RWPE2 (cell line): ENCODE measurements around the gene EIF4E.
"Not testable (repeated sequence)": the region's sequence is repeated elsewhere in the genome, so short reads cannot be mapped to it uniquely, and the experiment has no call there.

Source experiments
- ATAC-seq: fragments of 200-7000 bp; cut with Tn5 transposase; 3 replicates; pipeline ENCODE4 v1.9.1; 2021; ENCODE audit warnings: low read depth
- DNase-seq: peaks from one replicate; pipeline ENCODE4 v3.0.0-alpha.2; 2020; ENCODE audit warnings: low spot score
- H3K27ac ChIP-seq: fragments of 450-650 bp; 2 replicates; pipeline ENCODE4 v1.5.1; 2017; ENCODE audit warnings: mild to moderate bottlenecking; ENCODE audit not compliant: poor library complexity, severe bottlenecking
- H3K27me3 ChIP-seq: fragments of 250-450 bp; sonication (Bioruptor Pico); 2 replicates; pipeline ENCODE4 v1.5.1; 2021; ENCODE audit warnings: mild to moderate bottlenecking, moderate library complexity; ENCODE audit not compliant: insufficient read depth, poor library complexity, severe bottlenecking
- H3K36me3 ChIP-seq: fragments of 250-450 bp; sonication (Bioruptor Pico); 2 replicates; pipeline ENCODE4 v1.5.1; 2020; ENCODE audit warnings: low read depth, mild to moderate bottlenecking, moderate library complexity
- H3K4me1 ChIP-seq: fragments of 250-450 bp; sonication (Bioruptor Pico); 2 replicates; pipeline ENCODE4 v1.5.1; 2021; ENCODE audit warnings: mild to moderate bottlenecking, moderate library complexity; ENCODE audit not compliant: insufficient read depth, poor library complexity, severe bottlenecking
- H3K4me3 ChIP-seq: fragments of 250-450 bp; sonication (Bioruptor Pico); 2 replicates; pipeline ENCODE4 v1.5.1; 2021; ENCODE audit warnings: mild to moderate bottlenecking, moderate library complexity; ENCODE audit not compliant: severe bottlenecking
- H3K9me3 ChIP-seq: fragments of 250-450 bp; sonication (Bioruptor Pico); 2 replicates; pipeline ENCODE4 v1.5.1; 2021; ENCODE audit warnings: mild to moderate bottlenecking, moderate library complexity; ENCODE audit not compliant: severe bottlenecking
- TF ChIP-seq, protein P1 (sequence below): fragments of 450-650 bp; IDR thresholded peaks from one replicate; pipeline ENCODE4 v1.5.1; 2017; ENCODE audit warnings: mild to moderate bottlenecking, moderate library complexity; ENCODE audit not compliant: poor library complexity, severe bottlenecking

EIF4E gene

DNA sequence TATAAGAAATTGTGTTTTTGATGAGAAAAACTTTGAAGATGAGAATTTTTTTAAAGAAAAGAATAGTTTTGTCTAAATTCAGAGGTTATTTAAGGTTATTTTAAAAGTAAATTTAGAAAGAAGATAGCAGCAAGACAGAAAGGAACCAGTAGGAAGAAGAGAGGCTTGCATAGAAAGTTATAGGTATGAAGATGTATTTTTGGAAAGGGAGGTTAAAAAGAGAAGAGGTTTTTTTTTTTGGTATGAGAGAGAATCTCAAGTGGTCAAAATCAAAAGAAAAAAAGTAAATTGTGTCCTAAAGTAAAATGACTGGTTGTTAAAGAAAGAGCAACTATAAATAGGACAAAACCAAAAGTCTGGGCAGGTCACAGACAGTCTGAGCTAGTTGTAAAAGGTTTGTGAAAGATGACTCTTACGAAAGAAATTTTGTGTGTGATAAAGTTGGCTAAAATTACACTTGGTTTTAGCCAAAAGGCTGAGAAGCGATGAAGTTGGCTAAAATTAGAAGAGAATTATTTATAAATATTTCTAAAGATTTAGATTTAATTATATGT, 16.4 kb upstream of the EIF4E start:
- H3K36me3 ChIP-seq, result no peaks in the 10 kb centered on the region
- H3K27me3 ChIP-seq, result no peaks in the 10 kb centered on the region
- no peaks in the 10 kb centered on the region for H3K4me1 ChIP-seq
- H3K27ac ChIP-seq, result no peak overlapping the region
- H3K9me3 ChIP-seq, result no peaks in the 10 kb centered on the region
- DNase-seq, result no peak
- no peak overlapping the region for H3K4me3 ChIP-seq
- TF ChIP-seq, protein P1, sequence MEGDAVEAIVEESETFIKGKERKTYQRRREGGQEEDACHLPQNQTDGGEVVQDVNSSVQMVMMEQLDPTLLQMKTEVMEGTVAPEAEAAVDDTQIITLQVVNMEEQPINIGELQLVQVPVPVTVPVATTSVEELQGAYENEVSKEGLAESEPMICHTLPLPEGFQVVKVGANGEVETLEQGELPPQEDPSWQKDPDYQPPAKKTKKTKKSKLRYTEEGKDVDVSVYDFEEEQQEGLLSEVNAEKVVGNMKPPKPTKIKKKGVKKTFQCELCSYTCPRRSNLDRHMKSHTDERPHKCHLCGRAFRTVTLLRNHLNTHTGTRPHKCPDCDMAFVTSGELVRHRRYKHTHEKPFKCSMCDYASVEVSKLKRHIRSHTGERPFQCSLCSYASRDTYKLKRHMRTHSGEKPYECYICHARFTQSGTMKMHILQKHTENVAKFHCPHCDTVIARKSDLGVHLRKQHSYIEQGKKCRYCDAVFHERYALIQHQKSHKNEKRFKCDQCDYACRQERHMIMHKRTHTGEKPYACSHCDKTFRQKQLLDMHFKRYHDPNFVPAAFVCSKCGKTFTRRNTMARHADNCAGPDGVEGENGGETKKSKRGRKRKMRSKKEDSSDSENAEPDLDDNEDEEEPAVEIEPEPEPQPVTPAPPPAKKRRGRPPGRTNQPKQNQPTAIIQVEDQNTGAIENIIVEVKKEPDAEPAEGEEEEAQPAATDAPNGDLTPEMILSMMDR, result no peak
- ATAC-seq, result no peak

DNA sequence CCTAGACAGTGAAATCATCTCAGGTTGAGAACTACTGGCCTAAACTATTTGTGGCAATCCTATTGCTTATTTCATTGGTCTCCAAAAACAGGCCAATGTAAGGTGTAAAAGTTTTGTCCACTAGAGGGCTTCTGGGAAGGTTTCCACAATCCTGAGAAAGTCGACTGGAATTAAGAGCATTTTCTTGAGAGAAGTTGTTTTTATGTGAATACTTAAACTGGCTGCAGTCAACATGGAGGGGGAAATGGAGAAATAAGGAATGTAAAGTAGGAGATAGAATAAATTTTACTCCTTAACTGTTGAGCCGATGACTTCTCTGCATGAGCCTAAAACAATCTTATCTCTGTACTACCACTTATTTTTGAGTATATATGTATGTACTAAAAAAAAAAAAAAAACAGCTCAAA, 11.0 kb upstream of the EIF4E start:
- DNase-seq, result no peak
- TF ChIP-seq, protein P1, result peak; percentile 87
- no peak overlapping the region for H3K4me3 ChIP-seq
- no peaks in the 10 kb centered on the region for H3K9me3 ChIP-seq
- no peaks in the 10 kb centered on the region for H3K36me3 ChIP-seq
- no peak overlapping the region for H3K27ac ChIP-seq
- ATAC-seq, result peak; percentile 60; the same call in 2 of the 3 replicates
- H3K4me1 ChIP-seq, result no peaks in the 10 kb centered on the region
- H3K27me3 ChIP-seq, result no peaks in the 10 kb centered on the region

DNA sequence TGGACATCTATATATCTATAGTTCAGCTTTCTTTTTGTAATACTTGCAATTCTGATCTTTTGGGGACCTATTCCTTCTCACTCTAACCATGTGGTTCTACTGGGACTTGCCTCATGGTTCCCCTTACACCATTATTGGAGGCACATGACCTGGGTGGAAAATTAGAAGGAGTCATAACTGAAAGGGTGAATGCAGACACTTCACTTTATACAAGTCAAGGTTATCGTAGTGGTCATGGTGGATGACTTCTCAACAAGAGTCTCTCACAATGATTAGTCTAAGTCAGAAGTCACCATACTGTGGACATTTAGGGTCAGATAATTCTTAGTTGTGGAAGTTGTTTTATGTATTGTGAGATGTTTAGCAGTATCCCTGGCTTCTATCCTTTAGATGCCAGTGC, 10.5 kb upstream of the EIF4E start:
- DNase-seq, result no peak
- Histone ChIP-seq H3K36me3 (no peaks in the 10 kb centered on the region), H3K4me3 (no peak overlapping the region), H3K27me3 (no peaks in the 10 kb centered on the region), H3K4me1 (no peaks in the 10 kb centered on the region), H3K27ac (no peak overlapping the region), H3K9me3 (no peaks in the 10 kb centered on the region)
- ATAC-seq, result no peak
- TF ChIP-seq, protein P1, result no peak

DNA sequence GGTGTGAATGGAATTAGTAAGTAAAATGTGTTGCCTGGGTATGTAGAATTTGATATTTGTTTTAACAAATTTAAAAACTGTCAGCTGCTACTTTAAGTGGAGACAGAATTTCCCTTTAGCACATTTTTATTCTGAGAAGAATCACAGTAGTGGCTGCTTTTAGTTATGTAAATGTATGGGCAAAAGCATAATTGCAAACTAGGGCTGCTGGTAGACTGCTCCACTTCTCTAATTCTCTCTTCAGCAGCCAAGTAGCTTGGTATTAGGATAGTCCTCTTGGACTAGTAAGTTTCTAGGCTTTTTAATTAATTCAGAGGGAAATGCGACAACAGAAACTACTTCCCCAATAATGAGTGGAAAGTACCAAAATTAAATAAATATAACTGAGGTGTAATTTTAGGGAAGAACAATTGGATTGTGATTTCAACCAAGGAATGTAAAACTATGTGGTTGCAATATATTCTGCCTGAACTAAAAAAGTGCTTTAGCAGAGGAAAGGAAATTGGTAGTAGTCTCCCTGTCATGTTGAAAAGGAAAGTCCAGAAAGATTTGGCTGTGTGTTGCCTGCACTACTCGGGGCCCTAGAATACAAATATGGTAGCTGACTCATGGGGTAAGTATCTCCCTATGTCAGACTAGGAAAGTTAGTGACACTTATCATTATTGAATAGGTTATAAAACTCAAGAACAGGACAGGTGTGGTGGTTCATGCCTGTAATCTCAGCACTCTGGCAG, 9.2 kb upstream of the EIF4E start:
- no peak for DNase-seq
- H3K9me3 ChIP-seq, result no peaks in the 10 kb centered on the region
- no peaks in the 10 kb centered on the region for H3K27me3 ChIP-seq
- peak; percentile 75 for ATAC-seq
- no peaks in the 10 kb centered on the region for H3K36me3 ChIP-seq
- H3K4me3 ChIP-seq, result no peak overlapping the region
- H3K4me1 ChIP-seq, result no peaks in the 10 kb centered on the region
- H3K27ac ChIP-seq, result no peak overlapping the region
- TF ChIP-seq, protein P1, result no peak

DNA sequence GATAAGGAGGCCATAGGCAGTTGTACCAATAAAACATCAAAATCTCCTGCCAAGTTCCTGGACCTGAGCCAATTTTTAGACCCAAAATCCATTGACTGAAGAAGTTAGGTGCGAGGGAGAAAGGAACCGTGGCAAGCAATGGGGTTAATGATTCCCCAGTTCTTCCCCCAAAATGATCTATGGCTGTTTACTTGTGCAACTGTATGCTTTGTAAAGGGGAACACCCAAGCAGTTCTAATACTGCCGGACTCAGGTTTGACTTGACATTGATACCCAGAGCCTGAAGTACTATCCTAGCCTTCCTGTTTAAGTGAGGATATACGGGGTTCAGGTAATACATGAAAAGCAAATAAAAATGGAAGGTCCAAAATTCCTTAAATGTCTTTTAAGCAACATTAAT, 6.7 kb upstream of the EIF4E start:
- TF ChIP-seq, protein P1, result no peak
- no peak for DNase-seq
- Histone ChIP-seq H3K4me3 (no peak overlapping the region), H3K4me1 (peaks cover 6% of the 10 kb centered on the region), H3K36me3 (no peaks in the 10 kb centered on the region), H3K27me3 (no peaks in the 10 kb centered on the region), H3K9me3 (no peaks in the 10 kb centered on the region), H3K27ac (no peak overlapping the region)
- no peak for ATAC-seq

DNA sequence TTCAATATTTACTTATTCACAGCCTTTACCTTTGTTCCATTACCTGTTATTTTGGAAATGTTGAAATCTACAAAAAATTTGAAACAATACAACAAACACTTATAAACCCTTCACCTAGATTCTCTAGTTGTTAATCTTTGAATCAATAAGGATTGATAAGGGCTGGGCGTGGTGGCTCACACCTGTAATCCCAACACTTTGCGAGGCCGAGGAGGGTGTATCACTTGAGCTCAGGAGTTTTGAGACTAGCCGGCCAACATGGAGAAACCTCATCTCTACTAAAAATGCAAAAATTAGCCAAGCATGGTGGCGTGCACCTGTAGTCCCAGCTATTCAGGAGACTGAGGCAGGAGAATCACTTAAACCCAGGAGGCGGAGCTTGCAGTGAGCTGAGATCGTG, 5.9 kb upstream of the EIF4E start:
- not testable (repeated sequence) for H3K36me3 ChIP-seq, ATAC-seq, H3K27ac ChIP-seq, H3K27me3 ChIP-seq, H3K4me3 ChIP-seq, DNase-seq, H3K9me3 ChIP-seq
- H3K4me1 ChIP-seq, result peaks cover 11% of the 10 kb centered on the region
